Heart right ventricle (tissue), 16 donors: Measurements from ENCODE around the gene IL31. TPM values are rescaled to one million over a fixed set of nuclear protein-coding genes. Genes with fewer than 3 reads are reported as not detected.
A peak's percentile ranks its signal among the peaks of the same experiment; 100 is the strongest.

ENCODE experiments used
- ATAC-seq, 8 donors: fragments of 200-7000 bp; cut with Tn5 transposase; one replicate each; pipeline ENCODE4 v1.9.1; 2020; ENCODE audit warnings: mild to moderate bottlenecking in 8 of 8, moderate library complexity in 8 of 8, moderate number of reproducible peaks in 1 of 8
- DNase-seq, 2 donors: peaks; one replicate each; pipeline ENCODE4 v3.0.0-alpha.2; 2020
- H3K27ac ChIP-seq, 10 donors: fragments of 200-600 bp; sonication (generic) in 2 of 10; one replicate each; pipeline versions ENCODE4 v1.5.0 to v1.8.0; 2020 to 2022; ENCODE audit warnings: mild to moderate bottlenecking in 3 of 10
- H3K27me3 ChIP-seq, 7 donors: fragments of 200-600 bp; one replicate each; pipeline ENCODE4 v1.8.0; 2021 to 2022; ENCODE audit warnings: mild to moderate bottlenecking in 2 of 7
- H3K36me3 ChIP-seq, 9 donors: fragments of 200-600 bp; sonication (generic) in 1 of 9; one replicate each; pipeline versions ENCODE4 v1.5.0 to v1.8.0; 2020 to 2022; ENCODE audit warnings: mild to moderate bottlenecking in 2 of 9
- H3K4me1 ChIP-seq, 9 donors: fragments of 200-600 bp; sonication (generic) in 1 of 9; one replicate each; pipeline versions ENCODE4 v1.5.0 to v1.8.0; 2020 to 2022; ENCODE audit warnings: mild to moderate bottlenecking in 4 of 9
- H3K4me3 ChIP-seq, 10 donors: fragments of 200-600 bp; sonication (generic) in 2 of 10; one replicate each; pipeline versions ENCODE4 v1.5.0 to v1.8.0; 2020 to 2022; ENCODE audit warnings: mild to moderate bottlenecking in 7 of 10, moderate library complexity in 2 of 10
- H3K9me3 ChIP-seq, 11 donors: fragments of 200-600 bp in 10 of 11; sonication (generic) in 2 of 11; one replicate each; pipeline versions ENCODE4 v1.5.0 to v1.8.0; 2013 to 2022; ENCODE audit warnings: mild to moderate bottlenecking in 2 of 11, control low read depth in 1 of 11, moderate library complexity in 1 of 11
- CTCF ChIP-seq, 9 donors: fragments of 200-600 bp; sonication (generic) in 2 of 9; IDR thresholded peaks; one replicate each; pipeline versions ENCODE4 v1.5.0 to v1.8.0; 2021 to 2022; ENCODE audit warnings: antibody characterized with exemption in 9 of 9, mild to moderate bottlenecking in 5 of 9, moderate library complexity in 1 of 9
- WGBS, 2 donors: extraction: QIAGEN DNeasy Blood & Tissue Kit; methylation state at CpG; one replicate each; pipeline ENCODE4 v1.1.7; 2013; ENCODE audit warnings: inconsistent platforms in 1 of 2; 5-methylcytosine and 5-hydroxymethylcytosine counted together
- intact Hi-C, 10 donors: fragments of 100-400 bp; cut with DNase I; formaldehyde crosslinking; loops; one replicate each; pipeline versions ENCODE4 v1.11.1 to v1.14.2; 2022
- polyA plus RNA-seq, 2 donors: library from polyadenylated mRNA; stranded (reverse); fragments of 200-250 nt; gene quantifications; one replicate each; pipeline ENCODE4 v1.2.3, GENCODE V29; 2013
- total RNA-seq, 10 donors: library from RNA; stranded (reverse); fragmentation: NEBNext Ultra II Directional in 3 of 10; extraction: Animal tissue kit (Norgen Biotek cat#: 25700) in 3 of 10; gene quantifications; one replicate each; pipeline versions ENCODE4 v1.2.1 to v1.2.4, GENCODE V29; 2021 to 2023
- donor health status: Arrhythmogenic right ventricular cardiomyopathy.
- donor health status: ischemic (EF 13 %, LVEDD 7.1; RV severe dilation, severe dysfunction).
- donor health status: healthy with polysubstance abuse.
- donor health status: DM: no; HTN: yes; CAD: no.
- donor health status: DM: no; HTN: no; CAD: no.
- donor health status: ischemic (EF 25% LVEDD 6.9; RV normal size, moderate dysfunction).
- donor health status: ischemic (EF 25% LVEDD 5.7; RV mildly dilated, moderate dysfunction).
- donor health status: healthy.
- donor health status: DM: yes; HTN: yes; CAD: no.
- donor health status: Ischemic cardiomyopathy.
- donor health status: ischemic (EF 35%, LVEDD 5.7; RV mildly dilated, moderate dysfunction).
- donor health status: nonischemic (EF 11% LVEDD 7.7; RV severe dilation, severe dysfunction).
- donor health status: DM: yes; HTN: yes; CAD: no.
- donor health status: PGD.
- donor health status: ischemic (EF 29% LVEDD 5.4; RV normal size, mild dysfunction).
- donor health status: nonischemic (EF 23%, LVEDD 6.1; RV moderate dilation, normal function).

IL31 gene
- total and polyA plus RNA-seq, 12 donors = not detected

GRCh38 chr12:122189626-122190475 is 15.8 kb upstream of the IL31 start:
- H3K4me3 ChIP-seq = no peak overlapping the region
- H3K27me3 ChIP-seq = no peaks in the 10 kb centered on the region
- H3K36me3 ChIP-seq = no peaks in the 10 kb centered on the region
- no peak for DNase-seq
- TF ChIP-seq CTCF (IDR thresholded peaks at IDR 0.05) = no peak
- no peak overlapping the region for H3K27ac ChIP-seq
- H3K9me3 ChIP-seq = peaks cover 0 to 5% (median 0%) of the 10 kb centered on the region in 11 donors
- ATAC-seq = peak in 1 of 8 donors; percentile 18
- intact Hi-C loops = loop anchor here in 5 of 10 donors (2.0 to 10.0 kb wide), 4 partner anchors 58 to 275 kb away; partner anchors contain the start of gene CFAP251 (in 1 of the 5)
- H3K4me1 ChIP-seq = no peaks in the 10 kb centered on the region
- WGBS, 2 donors = 84 to 87% methylated on average over 34 of the region's 34 CpGs

- Histone ChIP-seq H3K27me3 (peaks cover 0 to 14% (median 3%) of the 10 kb centered on the region in 7 donors), H3K4me3 (no peak overlapping the region), H3K27ac (no peak overlapping the region), H3K36me3 (no peaks in the 10 kb centered on the region), H3K9me3 (no peaks in the 10 kb centered on the region), H3K4me1 (peaks cover 0 to 17% (median 0%) of the 10 kb centered on the region in 9 donors)
- intact Hi-C loops = loop anchor here in 1 of 10 donors (10.0 kb wide), 1 partner anchor 133 kb away; no protein-coding TSS in a partner anchor
- ATAC-seq (no peak), DNase-seq (no peak)
- TF ChIP-seq CTCF (IDR thresholded peaks at IDR 0.05) = no peak
- 77 to 78% methylated on average over 12 of the region's 12 CpGs for WGBS, 2 donors
Observed at GRCh38 chr12:122187466-122187865, 13.4 kb upstream of the IL31 start.

GRCh38 chr12:122185494-122186082 is 11.6 kb upstream of the IL31 start:
- intact Hi-C loops = loop anchor here in 1 of 10 donors (10.0 kb wide), 1 partner anchor 131 kb away; no protein-coding TSS in a partner anchor
- TF ChIP-seq CTCF (IDR thresholded peaks at IDR 0.05) = no peak
- WGBS, 2 donors = 82 to 87% methylated on average over 10 of the region's 10 CpGs
- Histone ChIP-seq H3K4me3 (no peak overlapping the region), H3K27me3 (peaks cover 0 to 20% (median 3%) of the 10 kb centered on the region in 7 donors), H3K36me3 (no peaks in the 10 kb centered on the region), H3K9me3 (no peaks in the 10 kb centered on the region), H3K4me1 (peaks cover 0 to 17% (median 0%) of the 10 kb centered on the region in 9 donors), H3K27ac (no peak overlapping the region)
- no peak for DNase-seq
- no peak for ATAC-seq

- peaks cover 0 to 20% (median 3%) of the 10 kb centered on the region in 7 donors for H3K27me3 ChIP-seq
- 90 to 94% methylated on average over 7 of the region's 7 CpGs for WGBS, 2 donors
- no peak overlapping the region for H3K27ac ChIP-seq
- DNase-seq (no peak), ATAC-seq (no peak)
- intact Hi-C loops = loop anchor here in 1 of 10 donors (10.0 kb wide), 1 partner anchor 130 kb away; no protein-coding TSS in a partner anchor
- H3K4me3 ChIP-seq = no peak overlapping the region
- peaks cover 0 to 17% (median 0%) of the 10 kb centered on the region in 9 donors for H3K4me1 ChIP-seq
- no peaks in the 10 kb centered on the region for H3K36me3 ChIP-seq
- H3K9me3 ChIP-seq = no peaks in the 10 kb centered on the region
- TF ChIP-seq CTCF (IDR thresholded peaks at IDR 0.05) = no peak
Observed at GRCh38 chr12:122185079-122185478, 11.1 kb upstream of the IL31 start.
